Pulmonary artery endothelial cell (primary cell): ENCODE data around the gene PPM1G. TPM values are rescaled to one million over a fixed set of nuclear protein-coding genes. Genes with fewer than 3 reads are reported as not detected.

Experiments
- total RNA-seq: library from RNA; depleted of rRNA; stranded (reverse); fragments of >200 nt; gene quantifications from 2 replicates; pipeline ENCODE4 v1.2.3, GENCODE V29; 2014

PPM1G gene
- total RNA-seq, 1 donor from 2014 or later, result 174 TPM

Other genes starting within 250 kb of the PPM1G start
- gene ATRAID, start 197.6 kb downstream of the PPM1G start, total RNA-seq, result 97.0 and 127 TPM in 2 replicates
- gene SLC5A6, start 197.3 kb downstream of the PPM1G start, total RNA-seq, result 20.4 and 48.9 TPM in 2 replicates
- 62.4 and 62.8 TPM in 2 replicates for gene CAD, start 192.2 kb downstream of the PPM1G start, total RNA-seq
- 0.11 TPM in 1 of 2 replicates, not detected in the other for gene SLC30A3, start 146.5 kb downstream of the PPM1G start, total RNA-seq
- gene DNAJC5G, start 134.2 kb downstream of the PPM1G start, total RNA-seq, result not detected in 2 replicates
- not detected in 2 replicates for gene TRIM54, start 127.2 kb downstream of the PPM1G start, total RNA-seq
- 0.20 and 0.39 TPM in 2 replicates for gene UCN, start 101.1 kb downstream of the PPM1G start, total RNA-seq
- 38.8 and 43.0 TPM in 2 replicates for gene MPV17, start 86.5 kb downstream of the PPM1G start, total RNA-seq
- gene GTF3C2, start 52.8 kb downstream of the PPM1G start, total RNA-seq, result 24.5 and 26.9 TPM in 2 replicates
- 36.6 and 44.7 TPM in 2 replicates for gene EIF2B4, start 39.3 kb downstream of the PPM1G start, total RNA-seq
- gene SNX17, start 39.0 kb downstream of the PPM1G start, total RNA-seq, result 142 and 184 TPM in 2 replicates
- gene ZNF513, start 28.9 kb downstream of the PPM1G start, total RNA-seq, result 8.9 and 9.5 TPM in 2 replicates
- 122 and 137 TPM in 2 replicates for gene NRBP1, start 19.0 kb upstream of the PPM1G start, total RNA-seq
- gene KRTCAP3, start 32.8 kb upstream of the PPM1G start, total RNA-seq, result not detected in 2 replicates
- 27.5 and 30.3 TPM in 2 replicates for gene IFT172, start 80.2 kb upstream of the PPM1G start, total RNA-seq
- 35.0 and 47.0 TPM in 2 replicates for gene FNDC4, start 85.6 kb upstream of the PPM1G start, total RNA-seq
- 7.5 and 7.8 TPM in 2 replicates for gene GCKR, start 87.2 kb upstream of the PPM1G start, total RNA-seq
- gene ZNF512, start 173.5 kb upstream of the PPM1G start, total RNA-seq, result 26.6 and 36.9 TPM in 2 replicates
- 1.7 and 2.2 TPM in 2 replicates for gene CCDC121, start 219.4 kb upstream of the PPM1G start, total RNA-seq
- gene GPN1, start 219.5 kb upstream of the PPM1G start, total RNA-seq, result 54.9 and 68.2 TPM in 2 replicates